Measurements from ENCODE around the gene MVB12B.

The MVB12B gene

GRCh38 chr9:126365780-126366179, 39.2 kb downstream of the MVB12B start:
- DNase-seq, result no peak

GRCh38 chr9:126366366-126367011, 39.9 kb downstream of the MVB12B start:
- no peak for DNase-seq

GRCh38 chr9:126367139-126367538, 40.5 kb downstream of the MVB12B start:
- DNase-seq, result no peak

DNA sequence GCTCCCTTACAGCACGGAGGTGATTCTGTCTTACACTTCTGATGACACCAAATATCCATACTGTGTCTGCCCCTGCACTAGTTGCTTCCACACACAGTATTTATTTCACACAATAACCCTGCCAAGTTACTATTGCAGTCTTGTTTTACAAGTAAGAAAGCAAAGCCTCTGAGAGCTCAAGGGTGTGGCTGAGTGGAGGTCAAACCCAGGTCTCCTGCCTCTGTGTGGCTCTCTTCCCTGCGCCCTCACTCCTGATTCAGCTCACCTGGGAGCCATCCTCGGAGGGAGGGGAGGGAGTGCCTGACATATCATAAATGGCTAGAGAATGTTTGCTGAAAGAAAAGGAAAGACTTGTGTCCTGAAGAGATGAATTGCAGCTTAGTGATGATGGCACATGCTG, 41.0 kb downstream of the MVB12B start:
- DNase-seq, result no peak

DNA sequence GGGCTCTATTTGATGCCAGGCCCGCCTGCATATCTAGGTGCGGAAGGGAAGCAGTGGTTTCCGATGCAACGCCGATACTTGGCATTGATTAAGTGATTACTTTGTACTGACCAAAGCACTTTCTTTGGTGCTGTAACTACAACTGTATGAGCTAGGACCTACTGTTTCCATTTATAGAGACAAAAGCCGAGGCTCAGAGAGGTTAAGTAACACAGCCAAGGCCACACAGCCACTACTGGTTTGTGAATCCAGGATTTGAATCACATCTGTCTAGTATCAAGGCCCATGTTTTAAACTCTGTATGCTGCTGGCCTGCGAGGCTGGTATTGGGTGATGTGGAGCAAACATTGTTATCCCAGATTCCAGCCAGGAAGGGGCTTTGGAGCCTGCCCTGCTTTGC, 41.4 kb downstream of the MVB12B start:
- no peak for DNase-seq

DNA sequence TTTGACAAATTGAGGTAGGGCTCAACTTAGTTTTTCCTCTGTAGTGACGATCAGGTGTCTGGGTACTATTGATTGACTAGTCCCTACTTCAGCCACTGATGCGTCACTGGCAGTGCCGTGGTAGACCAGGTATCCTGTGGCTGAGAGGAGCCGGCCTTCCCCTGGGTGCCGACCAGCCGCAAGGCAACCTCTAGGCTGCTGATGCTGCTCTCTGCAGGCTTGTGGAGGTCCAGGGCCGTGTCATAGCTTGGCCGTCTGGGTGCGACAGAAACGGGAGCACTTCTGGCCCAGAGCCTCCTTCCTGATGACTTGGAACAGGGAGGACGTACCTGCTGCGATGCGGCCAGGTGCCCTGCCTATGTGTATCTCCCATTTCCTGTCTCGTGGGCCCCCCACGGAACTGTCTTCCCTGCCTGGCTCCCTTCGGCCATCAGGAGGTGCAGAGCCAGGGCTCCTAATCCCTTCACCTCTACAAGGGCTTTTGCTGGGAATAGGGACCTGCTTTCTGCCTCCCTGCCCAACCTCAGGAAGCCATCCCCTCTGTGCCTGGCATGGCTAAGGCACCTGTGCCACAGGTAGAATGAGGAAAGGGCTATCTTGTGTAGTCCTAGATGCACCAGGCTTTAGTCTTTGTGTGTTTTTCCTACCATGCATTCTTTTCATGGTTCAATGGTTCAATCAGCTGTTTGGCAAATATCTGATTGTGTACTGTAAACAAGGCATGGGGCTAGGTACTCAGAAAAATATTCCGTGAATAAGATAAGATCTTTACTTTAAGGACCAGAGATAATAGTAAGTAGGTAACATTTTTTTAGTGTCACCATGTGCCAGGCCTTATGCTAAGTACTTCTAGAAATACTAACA, 44.6 kb downstream of the MVB12B start:
- no peak for DNase-seq

DNA sequence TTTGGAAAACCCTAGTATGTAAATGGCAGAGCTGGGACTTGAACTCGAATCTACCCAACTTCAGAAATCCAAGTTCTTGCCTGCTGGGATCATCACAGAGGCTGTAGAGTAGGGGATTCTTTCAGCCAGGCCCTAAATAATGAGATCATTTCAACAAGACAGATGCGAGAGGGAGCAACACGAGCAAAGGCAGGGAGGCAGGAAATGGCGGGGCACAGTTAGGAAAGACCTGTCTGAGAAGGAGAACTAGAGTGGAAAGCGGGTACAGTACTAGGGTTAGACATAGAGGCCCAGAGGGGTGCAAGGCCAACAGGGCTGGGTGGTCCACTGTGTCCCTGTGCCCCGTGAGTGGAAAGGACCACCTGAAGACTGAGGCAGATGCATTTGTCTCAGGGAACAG, 46.1 kb downstream of the MVB12B start:
- no peak for DNase-seq

GRCh38 chr9:126373241-126373640, 46.6 kb downstream of the MVB12B start:
- no peak for DNase-seq

DNA sequence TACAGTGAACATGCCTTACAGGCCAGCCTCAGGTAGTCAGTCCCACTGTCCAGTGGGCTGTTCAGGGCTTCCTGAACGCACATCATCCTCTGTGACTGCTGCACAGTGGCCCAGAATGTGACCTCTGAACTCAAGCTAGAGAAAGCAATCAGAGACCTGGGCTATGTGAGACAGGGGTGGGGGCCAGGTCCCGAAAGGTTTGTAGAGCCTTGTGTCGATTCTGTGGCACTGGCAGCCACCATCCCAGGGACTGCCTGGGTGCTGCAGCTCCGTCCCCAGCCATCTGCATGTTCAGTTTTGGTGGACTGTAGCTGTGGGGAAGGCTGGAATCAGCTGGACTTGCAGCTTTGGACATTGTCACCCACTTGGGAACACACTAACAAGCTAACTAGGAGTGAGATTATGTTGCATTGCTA, 47.7 kb downstream of the MVB12B start:
- peak; percentile 38 for DNase-seq

- DNase-seq, result peak; percentile 78
Measured at GRCh38 chr9:126375386-126375785, 48.8 kb downstream of the MVB12B start.

GRCh38 chr9:126376311-126377175, 49.9 kb downstream of the MVB12B start:
- DNase-seq, result peak; percentile 91

GRCh38 chr9:126377176-126377509, 50.5 kb downstream of the MVB12B start:
- peak; percentile 67 for DNase-seq

GRCh38 chr9:126377536-126377935, 50.9 kb downstream of the MVB12B start:
- no peak for DNase-seq

DNA sequence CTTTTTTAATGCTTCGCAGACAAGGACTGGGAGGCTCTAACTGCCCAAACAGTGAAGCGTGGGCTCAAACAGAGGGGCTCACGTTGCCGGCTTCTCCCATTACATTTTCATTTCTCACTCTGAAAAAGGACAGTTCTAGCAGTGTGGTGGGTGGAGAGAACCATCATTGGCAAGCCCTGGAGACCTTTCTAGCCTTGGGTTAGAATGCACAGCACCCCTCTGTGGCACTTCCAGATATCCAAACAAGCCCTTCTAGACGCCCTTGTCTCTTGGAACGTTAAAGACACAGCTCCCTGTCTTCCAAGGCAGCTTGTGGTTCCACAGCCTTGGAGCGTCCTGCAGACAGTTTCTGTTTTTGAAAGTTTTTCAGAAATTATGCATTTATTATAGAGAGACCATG, 52.1 kb downstream of the MVB12B start:
- no peak for DNase-seq

DNA sequence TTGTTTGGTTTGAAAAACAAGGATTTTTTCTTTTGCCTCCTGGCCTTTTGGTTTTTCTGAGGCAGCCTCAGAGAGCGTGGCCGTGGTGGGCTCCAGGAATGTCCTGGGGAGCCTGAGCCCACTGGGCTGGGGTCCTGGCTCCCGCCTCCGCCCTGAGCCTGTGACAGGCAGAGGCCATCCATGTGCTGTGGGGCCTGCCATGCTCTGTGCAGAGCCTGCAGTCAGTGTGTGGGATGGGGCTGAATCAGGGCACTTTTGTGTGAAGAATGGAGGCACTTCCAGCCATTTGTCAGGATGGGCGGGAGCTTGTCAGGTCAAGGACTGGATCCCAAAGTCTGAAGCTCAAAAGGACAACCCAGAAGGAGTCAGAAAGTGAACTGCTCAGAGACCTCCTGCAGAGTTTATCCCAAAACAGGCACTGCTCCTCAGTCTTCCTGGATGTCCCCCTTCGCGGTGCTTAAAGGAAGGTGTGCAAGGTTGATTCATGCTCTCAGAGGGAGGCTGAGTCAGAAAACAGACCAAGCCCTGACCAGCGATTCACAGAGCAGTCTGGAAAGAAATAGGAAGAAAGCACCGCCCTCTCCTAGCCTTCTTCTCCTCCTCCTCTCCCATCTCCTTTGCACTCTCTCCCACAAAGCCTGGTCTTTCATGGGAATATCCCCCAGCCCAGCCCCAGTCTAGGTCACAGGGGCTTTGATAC, 53.2 kb downstream of the MVB12B start:
- DNase-seq, result no peak

DNA sequence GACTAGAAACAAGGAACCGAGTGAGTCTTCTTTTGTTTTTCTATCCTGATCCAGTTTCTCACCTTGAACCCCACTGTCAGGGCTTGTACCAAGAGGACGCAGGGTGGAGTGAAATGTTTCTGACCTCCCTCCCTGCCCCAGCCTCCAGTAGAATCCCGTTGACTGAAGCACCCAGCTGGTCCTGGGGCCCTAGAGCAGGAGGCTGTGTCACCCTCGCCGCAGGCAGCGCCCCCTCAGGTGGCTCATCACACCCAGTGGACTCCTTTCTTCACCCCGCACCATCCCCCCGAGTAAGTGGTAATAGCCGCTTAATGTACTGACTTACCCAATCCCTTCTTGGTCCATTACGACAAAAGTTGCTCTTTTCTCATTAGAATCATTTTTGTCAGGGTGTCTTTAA, 53.8 kb downstream of the MVB12B start:
- no peak for DNase-seq

DNA sequence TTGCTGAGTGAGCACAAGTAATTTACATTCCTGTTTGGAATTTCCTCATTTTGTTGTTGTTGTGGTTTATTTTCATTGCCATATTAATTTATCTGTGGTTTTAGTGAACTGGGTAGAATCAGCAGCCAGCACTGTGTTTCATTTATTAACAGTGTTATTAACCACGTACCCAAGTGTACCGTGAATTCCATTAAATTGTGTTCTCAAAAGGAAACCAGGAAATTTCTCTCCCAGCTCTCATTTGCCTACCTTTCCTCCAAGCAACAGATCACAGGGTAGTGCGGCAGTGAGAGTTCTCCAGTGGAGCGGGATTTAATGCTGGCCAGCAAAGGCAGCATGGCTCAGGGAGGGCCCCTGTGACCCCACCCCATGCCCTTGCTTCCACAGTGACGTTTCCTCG, 54.6 kb downstream of the MVB12B start:
- DNase-seq, result no peak

- no peak for DNase-seq
Measured at GRCh38 chr9:126383406-126384046, 56.9 kb downstream of the MVB12B start.

GRCh38 chr9:126384926-126385325, 58.3 kb downstream of the MVB12B start:
- DNase-seq, result no peak

GRCh38 chr9:126386088-126386487, 59.5 kb downstream of the MVB12B start:
- peak; percentile 37 for DNase-seq

GRCh38 chr9:126386776-126387175, 60.1 kb downstream of the MVB12B start:
- no peak for DNase-seq

- no peak for DNase-seq
Measured at GRCh38 chr9:126388964-126389708, 62.5 kb downstream of the MVB12B start.
